GM10248 (cell line): ENCODE measurements around the gene TMEM132A.

ENCODE experiments used
- CTCF ChIA-PET: fragments of 300-600 bp; sonication (Branson Sonifier 250); formaldehyde crosslinking; extraction: SDS; loops from one replicate; lab custom pipeline; 2021; ENCODE audit warnings: antibody characterized with exemption; lab: Yijun Ruan, JAX
- POLR2A ChIA-PET: fragments of 350-650 bp; sonication (Branson Sonifier 250); formaldehyde crosslinking; extraction: SDS; loops from one replicate; lab custom pipeline; 2020; ENCODE audit warnings: antibody characterized with exemption; lab: Yijun Ruan, JAX
- DNase-seq: peaks from one replicate; pipeline ENCODE4 v3.0.0; 2012; ENCODE audit errors: extremely low spot score
- TF ChIP-seq, protein P1 (sequence below): IDR thresholded peaks from 2 replicates; pipeline ENCODE4 v1.5.1; 2012; ENCODE audit warnings: mild to moderate bottlenecking, low read depth; ENCODE audit errors: extremely low read depth, missing control alignments, control extremely low read depth

Gene TMEM132A

GRCh38 chr11:60944490-60945294, 20.4 kb downstream of the TMEM132A start:
- ChIA-PET POLR2A (no interaction called here), CTCF (interaction anchor here (1.0 to 2.4 kb wide), 5 partner anchors 10 to 31 kb away, joined by 3 to 8 read pairs (median 5); partner anchors contain the start of gene TMEM109)
- DNase-seq: no peak
- TF ChIP-seq, protein P1, sequence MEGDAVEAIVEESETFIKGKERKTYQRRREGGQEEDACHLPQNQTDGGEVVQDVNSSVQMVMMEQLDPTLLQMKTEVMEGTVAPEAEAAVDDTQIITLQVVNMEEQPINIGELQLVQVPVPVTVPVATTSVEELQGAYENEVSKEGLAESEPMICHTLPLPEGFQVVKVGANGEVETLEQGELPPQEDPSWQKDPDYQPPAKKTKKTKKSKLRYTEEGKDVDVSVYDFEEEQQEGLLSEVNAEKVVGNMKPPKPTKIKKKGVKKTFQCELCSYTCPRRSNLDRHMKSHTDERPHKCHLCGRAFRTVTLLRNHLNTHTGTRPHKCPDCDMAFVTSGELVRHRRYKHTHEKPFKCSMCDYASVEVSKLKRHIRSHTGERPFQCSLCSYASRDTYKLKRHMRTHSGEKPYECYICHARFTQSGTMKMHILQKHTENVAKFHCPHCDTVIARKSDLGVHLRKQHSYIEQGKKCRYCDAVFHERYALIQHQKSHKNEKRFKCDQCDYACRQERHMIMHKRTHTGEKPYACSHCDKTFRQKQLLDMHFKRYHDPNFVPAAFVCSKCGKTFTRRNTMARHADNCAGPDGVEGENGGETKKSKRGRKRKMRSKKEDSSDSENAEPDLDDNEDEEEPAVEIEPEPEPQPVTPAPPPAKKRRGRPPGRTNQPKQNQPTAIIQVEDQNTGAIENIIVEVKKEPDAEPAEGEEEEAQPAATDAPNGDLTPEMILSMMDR: peak; percentile 18

DNA sequence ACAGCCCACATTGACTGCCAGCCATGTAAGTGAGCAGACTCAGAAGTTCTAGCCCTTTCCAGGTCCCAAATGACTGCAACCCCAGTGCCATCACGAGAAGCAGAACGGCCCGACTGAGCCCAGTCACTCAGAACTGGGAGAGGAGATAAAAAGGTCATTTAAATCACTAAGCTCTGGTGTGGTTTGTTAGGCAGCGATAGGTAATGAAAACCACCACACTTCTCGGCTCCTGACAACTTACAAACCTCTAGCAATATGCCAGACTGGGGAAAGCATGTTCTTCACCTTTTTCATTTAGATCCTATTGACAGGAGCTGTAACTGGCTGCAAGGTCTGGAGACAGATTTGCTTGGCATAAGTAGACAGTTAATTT, 21.0 kb downstream of the TMEM132A start:
- TF ChIP-seq, protein P1: no peak

DNA sequence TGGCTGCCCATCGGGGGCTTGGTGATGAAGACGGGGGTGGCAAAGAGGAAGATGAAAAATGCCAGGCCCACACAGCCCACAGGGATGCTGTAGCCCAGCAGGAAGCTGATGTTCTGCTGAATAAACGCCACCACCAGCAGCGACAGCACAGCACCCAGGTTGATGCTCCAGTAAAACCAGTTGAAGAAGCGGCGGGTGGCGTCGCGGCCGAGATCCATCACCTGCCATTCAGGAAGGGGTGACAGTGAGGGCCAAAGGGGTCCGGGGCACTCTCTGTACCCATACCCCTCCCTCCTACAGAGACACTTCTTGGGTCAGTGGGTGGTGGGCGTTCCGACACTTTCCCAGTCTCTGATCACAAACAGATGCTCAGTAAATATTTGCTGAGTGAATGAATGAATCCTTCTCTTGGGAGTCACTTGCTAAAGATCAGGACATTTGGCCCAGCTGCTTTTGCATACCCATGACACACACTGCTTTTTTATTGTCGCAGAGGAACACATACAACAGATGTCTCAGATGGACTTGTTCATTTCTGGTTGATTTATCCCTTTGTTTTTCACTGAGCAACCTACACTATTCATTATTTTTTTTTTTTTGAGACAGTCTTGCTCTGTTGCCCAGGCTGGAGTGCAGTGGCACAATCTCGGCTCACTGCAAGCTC, 22.5 kb downstream of the TMEM132A start:
- TF ChIP-seq, protein P1: no peak
- ChIA-PET CTCF (interaction anchor here (1.2 to 2.4 kb wide), 4 partner anchors 10 to 184 kb away, joined by 4 to 8 read pairs (median 6); partner anchors contain the start of gene TMEM109), POLR2A (no interaction called here)
- no peak for DNase-seq

More for the DNA sequence above, 21.0 kb downstream of the TMEM132A start:
- DNase-seq: no peak
- ChIA-PET POLR2A (interaction anchor here (0.7 kb wide), 1 partner anchor 30 kb away, joined by 3 read pairs; no protein-coding TSS in a partner anchor), CTCF (interaction anchor here (0.9 to 2.4 kb wide), 8 partner anchors 9 to 243 kb away, joined by 3 to 8 read pairs (median 4); partner anchors contain the start of gene TMEM109)

GRCh38 chr11:60947700-60948099, 23.4 kb downstream of the TMEM132A start:
- TF ChIP-seq, protein P1: no peak
- DNase-seq: no peak
- POLR2A ChIA-PET: no interaction called here
- CTCF ChIA-PET: interaction anchor here (0.9 to 4.3 kb wide), 5 partner anchors 23 to 384 kb away, joined by 3 to 15 read pairs (median 4); partner anchors contain the start of gene CD6

GRCh38 chr11:60948250-60948649, 24.0 kb downstream of the TMEM132A start:
- ChIA-PET CTCF (interaction anchor here (0.9 to 4.3 kb wide), 6 partner anchors 22 to 384 kb away, joined by 3 to 15 read pairs (median 4); partner anchors contain the start of gene CD6), POLR2A (interaction anchor here (0.6 kb wide), 1 partner anchor 192 kb away, joined by 3 read pairs; no protein-coding TSS in a partner anchor)
- TF ChIP-seq, protein P1: no peak
- no peak for DNase-seq

DNA sequence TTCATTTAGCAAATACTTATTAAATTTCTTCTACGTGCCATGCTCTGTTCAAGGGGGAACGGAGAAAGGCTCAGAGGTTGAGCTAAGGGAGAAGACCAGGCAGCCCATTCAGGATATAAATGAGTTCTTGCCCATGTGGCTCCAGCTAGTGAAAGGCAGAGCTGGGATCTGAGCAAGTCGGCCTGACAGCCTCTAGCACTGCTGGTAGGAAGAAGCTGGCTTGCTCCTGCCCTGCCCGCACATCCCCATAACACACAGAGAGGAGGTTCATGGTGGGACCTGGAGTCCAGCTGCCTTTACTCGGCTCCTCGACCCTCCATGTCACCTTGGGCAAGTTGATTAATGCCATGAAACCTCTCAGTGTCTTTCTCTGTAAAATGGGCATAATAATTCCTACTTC, 25.8 kb downstream of the TMEM132A start:
- ChIA-PET CTCF (interaction anchor here (0.7 to 4.3 kb wide), 12 partner anchors 8 to 179 kb away, joined by 3 to 15 read pairs (median 4); partner anchors contain the start of genes CD6 and TMEM109), POLR2A (interaction anchor here (1.0 to 1.4 kb wide), 2 partner anchors 14 to 111 kb away, joined by 3 read pairs; no protein-coding TSS in a partner anchor)
- no peak for DNase-seq
- TF ChIP-seq, protein P1: no peak
